GM12878 (cell line): ENCODE data around the gene LGALS9.
"Not testable (repeated sequence)": the region's sequence is repeated elsewhere in the genome, so short reads cannot be mapped to it uniquely, and the experiment has no call there.

Experiments
- CBX3 ChIP-seq: fragments of 200-600 bp; sonication (generic); IDR thresholded peaks from 2 replicates; pipeline ENCODE4 v1.6.1; 2016; ENCODE audit warnings: low read depth, borderline replicate concordance
- CHD2 ChIP-seq: IDR thresholded peaks from 2 replicates; pipeline ENCODE4 v1.6.1; 2011; ENCODE audit warnings: low read depth, low read length, improper control_type of control experiment, borderline replicate concordance
- EGR1 ChIP-seq, 2 experiments: IDR thresholded peaks; 1 replicate in 1 of 2; 2 replicates in 1 of 2; pipeline ENCODE4 v1.6.1; 2011 to 2012; ENCODE audit warnings: low read depth in 2 of 2, low read length in 2 of 2, borderline replicate concordance in 1 of 2, mild to moderate bottlenecking in 1 of 2, moderate library complexity in 1 of 2
- EP300 ChIP-seq, 2 experiments: fragments of 150-350 bp in 1 of 2; IDR thresholded peaks; 2 replicates each; pipeline ENCODE4 v1.6.1; 2011 to 2012; ENCODE audit warnings: low read depth in 2 of 2, low read length in 2 of 2, borderline replicate concordance in 1 of 2, improper control_type of control experiment in 1 of 2, inconsistent platforms in 1 of 2; ENCODE audit not compliant: control insufficient read depth in 1 of 2
- JUNB ChIP-seq: IDR thresholded peaks from 2 replicates; pipeline ENCODE4 v1.6.1; 2016; ENCODE audit warnings: antibody characterized with exemption, mild to moderate bottlenecking
- POLR2A ChIP-seq: IDR thresholded peaks from 2 replicates; pipeline ENCODE4 v1.6.1; 2011; ENCODE audit warnings: low read depth, mild to moderate bottlenecking, low read length
- POLR2AphosphoS5 ChIP-seq: IDR thresholded peaks from 2 replicates; pipeline ENCODE4 v1.6.1; 2011; ENCODE audit warnings: mild to moderate bottlenecking, low read length, inconsistent platforms
- RELA ChIP-seq: fragments of 450-650 bp; IDR thresholded peaks from 2 replicates; pipeline ENCODE4 v1.8.0; 2014; ENCODE audit warnings: borderline replicate concordance; ENCODE audit not compliant: partially characterized antibody
- STAT3 ChIP-seq: IDR thresholded peaks from 2 replicates; pipeline ENCODE4 v1.6.1; 2011; ENCODE audit warnings: low read depth, low read length, improper control_type of control experiment
- TF ChIP-seq, protein P1 (sequence below): IDR thresholded peaks from 2 replicates; pipeline ENCODE4 v1.6.1; 2011; ENCODE audit warnings: borderline replicate concordance, low read depth, mild to moderate bottlenecking, moderate library complexity, low read length; ENCODE audit not compliant: insufficient read depth, poor library complexity, severe bottlenecking
- TF ChIP-seq, protein P2 (sequence below), 3 experiments: IDR thresholded peaks in 2 of 3; conservative IDR thresholded peaks in 1 of 3; 2 replicates each; pipeline ENCODE4 v1.5.1; 2011; ENCODE audit warnings: low read depth in 3 of 3, low read length in 3 of 3, mild to moderate bottlenecking in 3 of 3, control low read depth in 2 of 3, moderate library complexity in 2 of 3, inconsistent platforms in 1 of 3, mixed read lengths in 1 of 3; ENCODE audit not compliant: control insufficient read depth in 2 of 3, insufficient read depth in 1 of 3; ENCODE audit errors: extremely low read depth in 1 of 3

DNA sequence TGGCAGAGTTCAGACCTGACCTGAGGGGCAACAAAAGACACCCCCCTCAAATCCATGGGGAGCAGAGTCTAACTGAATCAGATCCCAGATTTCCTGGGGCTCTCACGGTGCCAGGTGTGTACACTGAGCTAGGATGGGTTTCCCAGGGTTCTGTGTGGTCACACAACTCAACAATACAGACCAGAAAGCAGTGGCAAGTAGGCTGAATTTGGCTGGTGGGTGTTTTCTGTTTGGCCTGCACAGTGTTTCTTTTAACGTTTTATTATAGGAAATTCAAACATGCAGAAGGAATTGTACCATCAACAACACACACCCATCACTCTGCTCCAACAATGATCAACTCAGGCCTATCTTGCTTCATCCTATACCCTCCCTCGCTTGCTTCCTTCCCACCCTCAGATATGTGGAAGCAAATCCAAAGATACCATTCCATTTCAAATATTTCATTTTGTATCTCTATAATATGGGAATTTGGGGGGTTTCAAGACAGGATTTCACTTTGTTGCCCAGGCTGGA is 5.1 kb downstream of the LGALS9 start:
- not testable (repeated sequence) for TF ChIP-seq POLR2A; RELA; CHD2; CBX3; STAT3; EP300 (IDR thresholded peaks at IDR 0.05; ENCODE audit: borderline replicate concordance in 1 of 2, control insufficient read depth in 1 of 2, low read depth in 2 of 2, low read length in 2 of 2); JUNB; POLR2AphosphoS5; EGR1 (IDR thresholded peaks at IDR 0.05; ENCODE audit: borderline replicate concordance in 1 of 2, low read depth in 2 of 2, low read length in 2 of 2)
- TF ChIP-seq, protein P1, sequence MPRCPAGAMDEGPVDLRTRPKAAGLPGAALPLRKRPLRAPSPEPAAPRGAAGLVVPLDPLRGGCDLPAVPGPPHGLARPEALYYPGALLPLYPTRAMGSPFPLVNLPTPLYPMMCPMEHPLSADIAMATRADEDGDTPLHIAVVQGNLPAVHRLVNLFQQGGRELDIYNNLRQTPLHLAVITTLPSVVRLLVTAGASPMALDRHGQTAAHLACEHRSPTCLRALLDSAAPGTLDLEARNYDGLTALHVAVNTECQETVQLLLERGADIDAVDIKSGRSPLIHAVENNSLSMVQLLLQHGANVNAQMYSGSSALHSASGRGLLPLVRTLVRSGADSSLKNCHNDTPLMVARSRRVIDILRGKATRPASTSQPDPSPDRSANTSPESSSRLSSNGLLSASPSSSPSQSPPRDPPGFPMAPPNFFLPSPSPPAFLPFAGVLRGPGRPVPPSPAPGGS = not testable (repeated sequence)
- TF ChIP-seq, protein P2, sequence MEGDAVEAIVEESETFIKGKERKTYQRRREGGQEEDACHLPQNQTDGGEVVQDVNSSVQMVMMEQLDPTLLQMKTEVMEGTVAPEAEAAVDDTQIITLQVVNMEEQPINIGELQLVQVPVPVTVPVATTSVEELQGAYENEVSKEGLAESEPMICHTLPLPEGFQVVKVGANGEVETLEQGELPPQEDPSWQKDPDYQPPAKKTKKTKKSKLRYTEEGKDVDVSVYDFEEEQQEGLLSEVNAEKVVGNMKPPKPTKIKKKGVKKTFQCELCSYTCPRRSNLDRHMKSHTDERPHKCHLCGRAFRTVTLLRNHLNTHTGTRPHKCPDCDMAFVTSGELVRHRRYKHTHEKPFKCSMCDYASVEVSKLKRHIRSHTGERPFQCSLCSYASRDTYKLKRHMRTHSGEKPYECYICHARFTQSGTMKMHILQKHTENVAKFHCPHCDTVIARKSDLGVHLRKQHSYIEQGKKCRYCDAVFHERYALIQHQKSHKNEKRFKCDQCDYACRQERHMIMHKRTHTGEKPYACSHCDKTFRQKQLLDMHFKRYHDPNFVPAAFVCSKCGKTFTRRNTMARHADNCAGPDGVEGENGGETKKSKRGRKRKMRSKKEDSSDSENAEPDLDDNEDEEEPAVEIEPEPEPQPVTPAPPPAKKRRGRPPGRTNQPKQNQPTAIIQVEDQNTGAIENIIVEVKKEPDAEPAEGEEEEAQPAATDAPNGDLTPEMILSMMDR (IDR thresholded peaks at IDR 0.05 in 2 of 3, conservative IDR thresholded peaks at IDR 0.05 in 1 of 3; ENCODE audit: control insufficient read depth in 2 of 3, extremely low read depth in 1 of 3, insufficient read depth in 1 of 3, low read depth in 3 of 3, low read length in 3 of 3) = not testable (repeated sequence)
